Endothelial cell of umbilical vein (primary cell): ENCODE results near the gene FOXB1.

Experiments used
- CTCF ChIP-seq, 2 donors: IDR thresholded peaks; 1 replicate in 1 of 2; 2 replicates in 1 of 2; pipeline ENCODE4 v1.5.1; 2011; ENCODE audit warnings: low read length in 2 of 2, mild to moderate bottlenecking in 2 of 2, moderate library complexity in 2 of 2, control low read depth in 1 of 2, inconsistent platforms in 1 of 2, low read depth in 1 of 2; ENCODE audit not compliant: insufficient read depth in 1 of 2; ENCODE audit errors: extremely low read depth in 1 of 2
- EZH2 ChIP-seq: IDR thresholded peaks from 2 replicates; pipeline ENCODE4 v1.6.1; 2012; ENCODE audit warnings: borderline replicate concordance, low read depth, mild to moderate bottlenecking, moderate library complexity, low read length, inconsistent platforms; ENCODE audit not compliant: severe bottlenecking
- FOS ChIP-seq: IDR thresholded peaks from 2 replicates; pipeline ENCODE4 v1.6.1; 2011; ENCODE audit warnings: mild to moderate bottlenecking, low read length, moderate library complexity, borderline replicate concordance; ENCODE audit not compliant: insufficient read depth
- POLR2AphosphoS5 ChIP-seq: IDR thresholded peaks from 2 replicates; pipeline ENCODE4 v1.6.1; 2012; ENCODE audit warnings: low read depth, mild to moderate bottlenecking, control low read depth, low read length, moderate library complexity; ENCODE audit not compliant: insufficient read depth

- TF ChIP-seq CTCF (IDR thresholded peaks at IDR 0.05; ENCODE audit: extremely low read depth in 1 of 2, insufficient read depth in 1 of 2, low read depth in 1 of 2, low read length in 2 of 2) (no peak), POLR2AphosphoS5 (no peak), EZH2 (peak; percentile 92), FOS (no peak)
These were observed 9.1 kb upstream of the FOXB1 start for GRCh38 chr15:59994888-59995557.
